ENCODE data around the gene CDK5RAP2. TPM values are rescaled to one million over a fixed set of nuclear protein-coding genes. Genes with fewer than 3 reads are reported as not detected.

Gene CDK5RAP2
- total RNA-seq, 1 donor from 2014 or later, result 80.0 TPM

GRCh38 chr9:120405860-120406259 lies 174.1 kb downstream of the CDK5RAP2 start:
- DNase-seq, result no peak
- Mint-ChIP-seq H3K4me3 (no peak overlapping the region), H3K27me3 (no peaks in the 10 kb centered on the region), H3K27ac (no peak overlapping the region), H3K4me1 (no peaks in the 10 kb centered on the region), H3K36me3 (ENCODE audit: low read depth) (peaks cover 90% of the 10 kb centered on the region), H3K9me3 (no peaks in the 10 kb centered on the region)
- ATAC-seq (ENCODE audit: low read depth), result no peak
- ChIA-PET CTCF (no interaction called here), POLR2A (no interaction called here)
- no peak for TF ChIP-seq CTCF (IDR thresholded peaks at IDR 0.05)
- intact Hi-C loops (cut with micrococcal nuclease), result no loop called here

GRCh38 chr9:120405134-120405533 lies 174.8 kb downstream of the CDK5RAP2 start:
- peaks cover 90% of the 10 kb centered on the region for H3K36me3 Mint-ChIP-seq (ENCODE audit: low read depth)

GRCh38 chr9:120403543-120403856 lies 176.5 kb downstream of the CDK5RAP2 start:
- no peak overlapping the region for H3K4me3 Mint-ChIP-seq
- no peak for DNase-seq
- H3K27ac Mint-ChIP-seq, result no peak overlapping the region
- POLR2A ChIA-PET, result no interaction called here
- intact Hi-C loops (cut with micrococcal nuclease), result no loop called here
- no peaks in the 10 kb centered on the region for H3K27me3 Mint-ChIP-seq
- no peak for TF ChIP-seq CTCF (IDR thresholded peaks at IDR 0.05)
- H3K4me1 Mint-ChIP-seq, result no peaks in the 10 kb centered on the region
- no peaks in the 10 kb centered on the region for H3K9me3 Mint-ChIP-seq
- H3K36me3 Mint-ChIP-seq (ENCODE audit: low read depth), result peaks cover 90% of the 10 kb centered on the region
- CTCF ChIA-PET, result no interaction called here
- ATAC-seq (ENCODE audit: low read depth), result no peak

More at GRCh38 chr9:120405134-120405533, 174.8 kb downstream of the CDK5RAP2 start:
- TF ChIP-seq CTCF (IDR thresholded peaks at IDR 0.05), result no peak
- intact Hi-C loops (cut with micrococcal nuclease), result no loop called here
- ChIA-PET POLR2A (no interaction called here), CTCF (no interaction called here)
- no peaks in the 10 kb centered on the region for H3K9me3 Mint-ChIP-seq
- ATAC-seq (ENCODE audit: low read depth) (no peak), DNase-seq (no peak)
- no peak overlapping the region for H3K4me3 Mint-ChIP-seq
- no peaks in the 10 kb centered on the region for H3K4me1 Mint-ChIP-seq
- H3K27ac Mint-ChIP-seq, result no peak overlapping the region
- no peaks in the 10 kb centered on the region for H3K27me3 Mint-ChIP-seq

- ATAC-seq (ENCODE audit: low read depth), result no peak
- no peaks in the 10 kb centered on the region for H3K9me3 Mint-ChIP-seq
- no peak overlapping the region for H3K4me3 Mint-ChIP-seq
- ChIA-PET CTCF (no interaction called here), POLR2A (no interaction called here)
- intact Hi-C loops (cut with micrococcal nuclease), result no loop called here
- H3K27me3 Mint-ChIP-seq, result no peaks in the 10 kb centered on the region
- no peak for DNase-seq
- H3K4me1 Mint-ChIP-seq, result no peaks in the 10 kb centered on the region
- H3K27ac Mint-ChIP-seq, result no peak overlapping the region
- no peak for TF ChIP-seq CTCF (IDR thresholded peaks at IDR 0.05)
- peaks cover 89% of the 10 kb centered on the region for H3K36me3 Mint-ChIP-seq (ENCODE audit: low read depth)
These were observed 177.0 kb downstream of the CDK5RAP2 start for GRCh38 chr9:120402741-120403542.

- Mint-ChIP-seq H3K27me3 (no peaks in the 10 kb centered on the region), H3K4me3 (no peak overlapping the region), H3K9me3 (no peaks in the 10 kb centered on the region), H3K36me3 (ENCODE audit: low read depth) (peaks cover 91% of the 10 kb centered on the region), H3K4me1 (no peaks in the 10 kb centered on the region), H3K27ac (no peak overlapping the region)
- intact Hi-C loops (cut with micrococcal nuclease), result no loop called here
- ChIA-PET CTCF (no interaction called here), POLR2A (no interaction called here)
- no peak for TF ChIP-seq CTCF (IDR thresholded peaks at IDR 0.05)
- DNase-seq (no peak), ATAC-seq (ENCODE audit: low read depth) (no peak)
These were observed 180.0 kb downstream of the CDK5RAP2 start for GRCh38 chr9:120399940-120400339.
